Measurements from ENCODE around the gene STKLD1.
"Not testable (repeated sequence)": the region's sequence is repeated elsewhere in the genome, so short reads cannot be mapped to it uniquely, and the experiment has no call there.

The STKLD1 gene

GRCh38 chr9:133359399-133360175 is 16.6 kb upstream of the STKLD1 start:
- in situ Hi-C loops (cut with MboI; ENCODE audit: low pct_unique_long_range_greater_than_20kb, low sequenced_read_pairs) = no loop called here
- no peak for DNase-seq

- in situ Hi-C loops (cut with MboI; ENCODE audit: low pct_unique_long_range_greater_than_20kb, low sequenced_read_pairs) = no loop called here
- no peak for DNase-seq
Measured at GRCh38 chr9:133360400-133361393, 15.5 kb upstream of the STKLD1 start.

- DNase-seq = no peak
- in situ Hi-C loops (cut with MboI; ENCODE audit: low pct_unique_long_range_greater_than_20kb, low sequenced_read_pairs) = no loop called here
Measured at GRCh38 chr9:133361507-133362092, 14.6 kb upstream of the STKLD1 start.

- no peak for DNase-seq
- in situ Hi-C loops (cut with MboI; ENCODE audit: low pct_unique_long_range_greater_than_20kb, low sequenced_read_pairs) = no loop called here
Measured at GRCh38 chr9:133362359-133363044, 13.7 kb upstream of the STKLD1 start.

GRCh38 chr9:133366435-133366834 is 9.7 kb upstream of the STKLD1 start:
- no peak for DNase-seq
- in situ Hi-C loops (cut with MboI; ENCODE audit: low pct_unique_long_range_greater_than_20kb, low sequenced_read_pairs) = no loop called here

- in situ Hi-C loops (cut with MboI; ENCODE audit: low pct_unique_long_range_greater_than_20kb, low sequenced_read_pairs) = no loop called here
- DNase-seq = no peak
Measured at GRCh38 chr9:133367221-133367620, 8.9 kb upstream of the STKLD1 start.

- no peak for DNase-seq
- in situ Hi-C loops (cut with MboI; ENCODE audit: low pct_unique_long_range_greater_than_20kb, low sequenced_read_pairs) = no loop called here
Measured at GRCh38 chr9:133367778-133368177, 8.4 kb upstream of the STKLD1 start.

GRCh38 chr9:133368249-133368881 is 7.8 kb upstream of the STKLD1 start:
- in situ Hi-C loops (cut with MboI; ENCODE audit: low pct_unique_long_range_greater_than_20kb, low sequenced_read_pairs) = no loop called here
- no peak for DNase-seq

- in situ Hi-C loops (cut with MboI; ENCODE audit: low pct_unique_long_range_greater_than_20kb, low sequenced_read_pairs) = no loop called here
- DNase-seq = no peak
Measured at GRCh38 chr9:133369422-133369821, 6.7 kb upstream of the STKLD1 start.

- in situ Hi-C loops (cut with MboI; ENCODE audit: low pct_unique_long_range_greater_than_20kb, low sequenced_read_pairs) = no loop called here
- no peak for DNase-seq
Measured at GRCh38 chr9:133369933-133370332, 6.2 kb upstream of the STKLD1 start.

- in situ Hi-C loops (cut with MboI; ENCODE audit: low pct_unique_long_range_greater_than_20kb, low sequenced_read_pairs) = no loop called here
- no peak for DNase-seq
Measured at GRCh38 chr9:133370685-133371084, 5.5 kb upstream of the STKLD1 start.

- no peak for DNase-seq
- in situ Hi-C loops (cut with MboI; ENCODE audit: low pct_unique_long_range_greater_than_20kb, low sequenced_read_pairs) = no loop called here
Measured at GRCh38 chr9:133371261-133371711, 4.9 kb upstream of the STKLD1 start.

GRCh38 chr9:133372144-133372543 is 4.0 kb upstream of the STKLD1 start:
- DNase-seq = no peak
- in situ Hi-C loops (cut with MboI; ENCODE audit: low pct_unique_long_range_greater_than_20kb, low sequenced_read_pairs) = no loop called here

GRCh38 chr9:133374612-133375115 is 1.5 kb upstream of the STKLD1 start:
- DNase-seq = peak; percentile 56
- in situ Hi-C loops (cut with MboI; ENCODE audit: low pct_unique_long_range_greater_than_20kb, low sequenced_read_pairs) = no loop called here

- in situ Hi-C loops (cut with MboI; ENCODE audit: low pct_unique_long_range_greater_than_20kb, low sequenced_read_pairs) = no loop called here
- DNase-seq = peak; percentile 56
Measured at GRCh38 chr9:133375116-133375723, 946 bp upstream of the STKLD1 start.

- DNase-seq; in situ Hi-C loops (cut with MboI; ENCODE audit: low pct_unique_long_range_greater_than_20kb, low sequenced_read_pairs): not testable (repeated sequence)
Measured at GRCh38 chr9:133377280-133377679, 1.1 kb downstream of the STKLD1 start.

GRCh38 chr9:133377721-133378216 is 1.6 kb downstream of the STKLD1 start:
- in situ Hi-C loops (cut with MboI; ENCODE audit: low pct_unique_long_range_greater_than_20kb, low sequenced_read_pairs) = no loop called here
- DNase-seq = no peak

GRCh38 chr9:133378408-133378962 is 2.3 kb downstream of the STKLD1 start:
- in situ Hi-C loops (cut with MboI; ENCODE audit: low pct_unique_long_range_greater_than_20kb, low sequenced_read_pairs) = no loop called here
- no peak for DNase-seq

Data from KBM-7 (cell line).